ENCODE measurements around the gene RAB14.
A peak's percentile ranks its signal among the peaks of the same experiment; 100 is the strongest.

The RAB14 gene

DNA sequence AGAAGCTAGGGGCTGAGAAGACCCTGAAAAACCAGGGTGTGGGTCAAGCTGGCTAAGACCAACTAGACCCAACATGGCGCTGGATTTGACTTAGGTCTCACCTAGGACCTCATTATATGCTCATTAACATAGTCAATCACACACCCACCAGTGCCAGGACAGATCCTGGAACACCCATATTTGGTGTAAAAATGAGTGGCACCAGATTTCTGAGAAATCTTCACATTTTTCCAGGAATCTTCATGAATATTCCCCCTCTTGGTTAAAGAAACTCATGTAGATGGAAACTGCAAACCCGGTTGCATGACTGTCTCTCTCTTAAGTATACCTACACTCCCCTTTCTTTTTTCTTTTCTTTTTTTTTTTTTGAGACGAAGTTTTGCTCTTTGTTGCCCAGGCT lies 17.9 kb upstream of the RAB14 start:
- DNase-seq (ENCODE audit: low read depth in 3 of 3) = no peak

DNA sequence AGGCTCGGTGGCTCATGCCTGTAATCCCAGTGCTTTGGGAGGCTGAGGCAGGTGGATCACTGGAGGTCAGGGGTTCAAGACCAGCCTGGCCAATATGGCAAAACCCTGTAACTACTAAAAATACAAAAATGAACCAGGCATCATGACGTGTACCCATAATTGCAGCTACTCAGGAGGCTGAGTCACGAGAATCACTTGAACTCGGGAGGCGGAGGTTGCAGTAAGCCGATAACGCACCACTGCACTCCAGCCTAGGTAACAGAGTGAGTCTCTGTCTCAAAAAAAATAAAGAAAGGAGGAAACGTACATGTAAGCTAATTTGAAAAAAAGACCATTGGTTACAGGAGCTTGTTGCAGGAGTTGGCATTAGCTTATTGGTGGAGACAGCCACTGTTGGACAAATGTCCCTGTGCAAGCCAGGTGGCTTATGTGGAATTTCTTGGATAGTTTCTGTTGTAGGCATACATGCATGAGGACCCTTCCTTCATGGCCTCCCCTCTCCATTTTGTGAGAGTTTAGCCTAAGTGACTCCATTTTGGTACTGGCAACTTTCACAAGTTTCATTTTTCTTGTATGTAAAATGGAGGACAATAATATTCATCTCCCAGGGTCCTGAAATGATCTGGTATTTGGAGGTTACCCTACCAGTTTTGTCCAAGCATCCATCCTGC lies 16.8 kb upstream of the RAB14 start:
- no peak for DNase-seq (ENCODE audit: low read depth in 3 of 3)

DNA sequence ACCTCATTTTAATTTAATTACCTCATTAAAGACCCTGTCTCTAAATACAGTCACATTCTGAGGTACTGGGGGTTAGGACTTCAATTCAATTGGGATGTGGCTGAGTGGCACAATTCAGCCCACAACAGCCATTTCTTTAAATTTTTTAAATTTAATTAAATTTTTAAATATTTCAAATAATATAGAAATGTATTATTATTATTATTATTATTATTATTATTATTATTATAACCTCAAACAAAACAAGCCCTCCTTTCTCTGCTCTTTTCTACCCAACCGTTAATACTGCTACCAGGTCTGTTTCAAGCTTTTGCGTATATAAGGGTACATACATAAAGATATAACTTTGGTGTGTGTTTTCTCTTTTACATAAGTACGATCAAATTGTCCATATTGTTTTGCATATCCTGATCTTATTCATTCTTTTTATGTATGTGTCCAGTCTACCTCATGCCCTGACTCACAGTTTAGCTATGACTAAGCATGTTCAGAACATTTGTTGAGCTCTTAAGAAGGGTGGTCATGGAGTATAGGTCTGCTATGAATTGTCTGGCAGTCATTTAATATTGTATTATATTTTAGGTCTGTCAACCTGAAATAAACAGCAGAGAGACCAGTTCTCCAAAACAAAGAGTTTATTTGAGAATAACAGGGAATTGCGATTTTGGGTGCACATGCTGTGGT lies 16.1 kb upstream of the RAB14 start:
- DNase-seq (ENCODE audit: low read depth in 3 of 3) = no peak

DNA sequence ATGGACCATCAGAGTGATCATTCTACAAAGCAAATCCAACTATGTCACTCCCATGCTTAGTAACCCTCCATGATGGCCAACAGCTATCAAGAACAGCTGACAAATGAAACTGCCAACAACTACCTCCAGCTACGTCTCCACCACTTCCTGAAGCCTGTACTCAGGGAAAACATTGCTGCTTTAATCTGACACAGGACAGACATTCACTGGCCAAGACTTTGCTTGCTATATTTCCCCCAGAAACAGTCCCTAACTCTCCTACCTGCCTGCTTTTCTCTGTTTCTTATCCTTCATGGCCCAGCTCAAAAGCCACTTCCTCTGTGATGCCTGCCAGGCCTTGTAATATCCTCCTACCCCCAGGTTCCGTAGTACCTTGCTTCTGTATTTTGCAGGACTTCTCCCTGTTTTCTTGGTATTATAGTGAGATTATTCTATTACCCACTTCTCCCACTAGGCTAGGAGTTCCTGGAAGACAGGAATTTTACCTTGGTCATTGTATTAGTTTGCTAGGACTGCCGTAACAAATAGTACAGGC lies 14.7 kb upstream of the RAB14 start:
- DNase-seq (ENCODE audit: low read depth in 3 of 3) = no peak

DNA sequence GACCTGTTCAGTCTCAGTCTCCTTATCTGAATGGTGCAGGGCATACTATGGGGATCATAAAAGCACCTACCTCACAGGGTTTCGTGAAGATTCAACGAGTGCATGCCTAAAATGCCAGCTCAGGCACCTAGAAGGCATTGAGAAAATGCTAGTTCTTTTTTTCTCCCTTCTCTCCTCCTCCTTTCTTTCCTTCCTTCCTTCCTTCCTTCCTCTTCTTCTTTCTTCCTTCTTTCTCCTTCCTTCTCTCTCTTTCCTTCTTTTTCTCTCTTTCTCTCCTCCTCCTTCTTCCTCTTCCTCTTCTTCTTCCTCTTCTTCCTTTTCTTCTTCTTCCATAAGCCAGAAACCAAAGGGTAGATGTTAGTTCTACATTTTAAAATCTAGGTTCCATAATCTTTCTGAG lies 12.3 kb upstream of the RAB14 start:
- no peak for DNase-seq (ENCODE audit: low read depth in 3 of 3)

DNA sequence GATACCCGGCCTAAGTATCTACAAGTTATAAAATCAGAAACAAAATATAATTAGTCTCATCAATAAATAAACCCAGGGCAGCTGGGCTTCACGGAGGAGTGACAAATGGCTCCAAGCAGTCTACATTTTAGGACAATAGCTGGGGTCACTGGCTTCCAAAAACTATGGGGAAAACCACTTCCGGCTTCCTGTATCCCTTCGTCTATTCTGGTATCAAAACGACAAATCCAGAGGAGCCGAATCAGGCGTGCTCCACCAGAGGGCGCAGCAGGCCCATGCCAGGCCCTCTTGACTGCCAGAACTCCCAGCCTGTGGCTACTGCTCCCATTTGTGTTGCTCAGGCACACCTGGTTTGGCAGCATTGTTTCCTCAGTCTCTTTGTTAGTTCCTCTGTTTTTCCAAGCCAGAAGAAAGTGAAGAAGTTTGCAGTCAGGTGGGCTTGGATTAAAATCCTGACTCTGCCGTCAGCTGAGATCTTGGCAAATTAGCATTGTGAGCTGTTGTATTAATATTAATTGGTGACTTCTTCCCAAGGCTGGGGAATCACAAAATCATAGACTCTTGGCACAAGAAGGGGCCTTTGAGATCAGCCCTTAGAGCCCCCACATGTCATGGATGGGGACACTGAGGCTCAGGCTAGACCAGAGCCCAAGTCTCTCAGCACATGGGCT lies 11.6 kb upstream of the RAB14 start:
- DNase-seq (ENCODE audit: low read depth in 3 of 3) = peak; percentile 54 to 61 (median 60)

DNA sequence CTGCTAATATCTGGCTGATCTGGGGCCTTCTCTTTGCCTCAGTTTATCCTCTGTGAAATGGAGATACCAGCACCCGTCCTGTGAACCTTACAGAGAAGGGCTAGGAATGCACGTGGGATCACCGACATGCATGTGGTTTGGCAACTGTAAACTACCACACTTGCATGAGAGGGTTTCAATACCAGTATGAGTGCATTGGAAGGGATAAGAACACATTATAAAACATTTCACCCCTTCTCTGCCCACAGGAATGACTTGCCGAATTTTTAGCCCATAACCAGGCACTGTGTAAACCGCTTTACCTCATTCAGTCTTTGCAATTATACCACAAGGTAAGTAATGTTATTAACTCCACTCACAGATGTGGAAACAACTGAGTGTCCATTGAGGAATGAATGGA lies 8.9 kb upstream of the RAB14 start:
- DNase-seq (ENCODE audit: low read depth in 3 of 3) = no peak

DNA sequence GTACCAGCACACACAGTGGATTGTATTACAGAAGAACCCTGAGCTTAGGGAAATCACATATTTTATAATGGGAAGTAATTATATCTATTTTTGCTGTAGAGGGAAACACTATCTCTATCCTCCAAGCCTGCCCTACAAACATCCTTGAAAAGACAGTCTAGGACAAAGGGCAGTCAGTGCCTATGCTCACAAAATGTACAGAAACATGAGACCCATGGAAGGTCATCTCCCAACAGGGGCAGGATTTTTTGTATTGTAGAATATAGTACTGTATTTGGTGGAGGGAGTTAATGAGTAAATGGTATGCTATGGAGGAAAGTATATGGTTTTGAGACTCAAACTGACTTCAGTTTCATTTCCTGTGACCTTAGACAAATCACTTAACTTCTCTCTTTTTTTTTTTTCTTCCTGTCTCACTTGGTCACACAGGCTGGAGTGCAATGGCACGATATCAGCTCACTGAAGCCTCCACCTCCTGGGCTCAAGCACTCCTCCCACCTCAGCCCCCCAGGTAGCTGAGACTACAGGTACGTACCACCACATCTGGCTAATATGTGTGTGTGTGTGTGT lies 5.8 kb upstream of the RAB14 start:
- no peak for DNase-seq (ENCODE audit: low read depth in 3 of 3)

DNA sequence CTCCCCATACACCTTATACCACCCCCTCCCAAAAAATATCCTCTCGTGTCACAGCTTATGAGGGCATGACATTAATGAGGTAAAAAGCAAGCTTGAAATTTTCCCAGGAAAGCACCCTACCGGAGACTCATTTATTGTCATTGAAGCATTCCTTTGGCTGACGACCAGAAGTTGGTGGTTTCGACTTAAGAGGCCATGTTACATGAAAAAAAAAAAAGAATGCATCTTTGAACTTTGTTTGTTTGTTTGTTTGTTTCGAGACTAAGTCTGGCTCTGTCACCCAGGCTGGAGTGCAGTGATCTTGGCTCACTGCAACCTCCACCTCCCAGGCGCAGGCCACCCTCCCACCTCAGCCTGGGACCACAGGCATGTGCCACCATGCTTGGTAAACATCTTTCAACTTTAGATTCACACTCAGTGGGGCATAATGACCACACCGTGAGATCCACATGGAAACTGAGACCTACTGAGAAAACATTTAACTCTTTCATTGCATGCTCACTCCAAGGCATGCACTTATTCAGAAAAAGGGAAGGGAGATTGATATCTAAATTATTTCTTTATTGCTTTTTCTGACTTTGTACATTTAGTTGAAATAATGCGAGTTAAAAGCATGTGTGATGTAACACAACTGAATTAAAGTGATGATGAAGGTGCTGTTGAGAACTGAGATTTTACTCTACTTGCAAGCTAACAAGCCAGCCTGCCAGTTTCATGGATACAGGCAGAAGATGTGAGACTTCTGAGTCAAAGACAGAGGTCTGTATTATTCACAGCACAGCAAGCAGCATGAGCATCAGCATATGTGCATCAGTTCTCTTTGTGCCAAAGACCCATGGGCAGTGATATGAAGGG lies 5.1 kb upstream of the RAB14 start:
- DNase-seq (ENCODE audit: low read depth in 3 of 3) = no peak

DNA sequence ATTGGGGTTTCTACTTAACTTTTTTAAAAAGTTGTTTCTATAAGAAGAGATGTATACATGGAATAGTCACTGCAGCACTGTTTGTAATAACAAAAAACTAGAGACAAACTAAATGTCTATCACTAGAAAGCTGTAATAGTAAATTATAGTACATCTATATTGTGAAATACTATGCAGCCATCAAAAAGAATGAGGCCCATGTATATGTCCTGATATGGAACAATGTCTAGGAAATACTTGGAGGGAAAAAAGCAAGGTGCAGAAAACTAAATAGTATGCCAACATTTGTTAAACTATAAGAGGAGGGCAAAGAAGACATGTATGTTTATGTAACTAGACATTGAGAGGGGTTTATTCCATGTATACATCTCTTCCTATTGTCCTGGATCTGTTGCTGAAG lies 2.9 kb upstream of the RAB14 start:
- DNase-seq (ENCODE audit: low read depth in 3 of 3) = no peak

DNA sequence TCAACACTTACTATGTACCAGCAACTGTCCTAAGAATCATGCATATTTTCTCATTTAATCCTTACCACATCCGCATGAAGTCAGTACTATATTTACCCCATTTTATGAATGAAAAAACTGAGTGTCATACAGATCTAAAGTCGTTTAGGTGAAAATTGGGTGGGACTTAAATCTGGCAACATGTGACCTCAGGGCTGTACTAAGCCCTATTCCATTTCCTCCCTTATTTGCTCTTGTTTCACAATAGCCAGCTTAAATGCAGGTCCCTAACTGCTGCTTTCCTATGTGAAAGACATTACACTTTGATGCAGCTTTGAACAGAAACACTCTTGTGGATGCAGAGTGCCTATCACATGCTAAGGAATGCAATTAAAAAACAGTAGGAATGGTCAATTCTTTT lies 2.5 kb upstream of the RAB14 start:
- DNase-seq (ENCODE audit: low read depth in 3 of 3) = no peak

DNA sequence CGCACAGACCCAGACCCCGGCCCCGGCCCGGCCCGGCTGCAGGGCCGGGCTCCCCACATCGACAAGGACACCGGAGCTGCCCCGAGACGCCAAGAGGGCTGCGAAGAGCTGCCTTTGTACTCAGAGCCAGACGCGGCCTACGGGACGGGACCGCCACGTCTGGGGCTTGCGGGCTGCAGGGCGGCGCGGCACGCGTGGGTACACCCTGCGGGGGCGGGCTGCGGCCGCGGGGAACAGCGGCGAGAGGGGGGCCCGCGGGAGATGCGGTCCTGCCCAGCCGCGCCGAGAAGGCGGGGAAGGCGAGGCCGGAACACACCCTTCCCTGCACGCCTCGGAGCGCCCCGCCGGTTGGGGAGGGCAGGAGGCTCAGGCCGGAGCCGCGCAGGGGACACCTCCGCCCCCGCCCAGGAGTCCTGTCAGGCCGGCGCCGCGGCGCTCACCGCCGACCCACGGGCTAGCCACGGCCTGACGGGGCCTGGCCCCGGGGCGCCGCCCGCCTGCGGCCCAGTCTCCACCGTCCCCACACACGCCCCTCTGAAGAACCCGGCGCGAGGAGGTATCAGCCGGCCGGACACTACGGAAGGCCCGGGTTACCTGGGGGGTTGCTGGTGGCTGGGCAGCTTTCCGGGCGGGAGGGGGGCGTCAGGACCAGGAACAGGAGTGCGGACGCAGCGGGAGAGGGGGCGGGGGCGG lies 478 bp downstream of the RAB14 start:
- DNase-seq (ENCODE audit: low read depth in 3 of 3) = peak in 1 of 3 donors; percentile 4

DNA sequence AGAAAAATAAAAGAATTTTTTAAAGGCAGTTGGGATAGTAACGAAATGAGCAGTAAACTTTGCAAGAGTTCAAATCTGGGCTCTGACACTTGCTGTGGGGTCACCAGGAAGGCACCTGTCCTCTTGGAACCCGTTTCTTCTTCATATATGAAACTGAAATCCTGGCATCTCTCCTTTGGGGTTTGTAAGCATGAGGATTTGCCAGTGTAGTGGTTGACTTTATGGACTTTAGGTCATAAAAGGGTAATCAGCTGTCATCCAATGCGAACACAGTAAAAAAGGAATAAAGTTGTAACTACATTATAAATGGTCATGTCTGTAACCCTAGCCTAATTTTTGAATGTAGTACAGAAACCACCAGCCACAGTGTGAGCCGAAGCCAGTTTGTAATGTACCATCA lies 1.3 kb downstream of the RAB14 start:
- DNase-seq (ENCODE audit: low read depth in 3 of 3) = no peak

DNA sequence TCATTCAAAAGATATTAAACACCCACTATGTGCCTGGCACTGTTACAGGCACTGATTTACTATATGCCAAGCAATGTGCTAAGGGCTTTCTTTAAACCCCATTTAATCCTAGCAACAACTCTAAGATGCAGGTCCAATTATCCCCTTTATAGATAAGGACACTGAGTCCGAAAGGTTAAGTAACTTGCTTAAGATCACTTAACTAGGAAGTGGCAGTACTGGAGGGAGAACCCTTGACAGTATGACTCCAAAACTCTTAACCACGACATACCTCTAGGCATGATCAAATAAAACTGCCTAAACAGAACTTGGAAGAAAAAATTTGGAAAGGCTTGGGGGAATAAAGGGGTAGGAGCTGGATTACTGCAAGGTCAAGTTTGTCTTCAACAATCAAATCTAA lies 1.7 kb downstream of the RAB14 start:
- no peak for DNase-seq (ENCODE audit: low read depth in 3 of 3)

DNA sequence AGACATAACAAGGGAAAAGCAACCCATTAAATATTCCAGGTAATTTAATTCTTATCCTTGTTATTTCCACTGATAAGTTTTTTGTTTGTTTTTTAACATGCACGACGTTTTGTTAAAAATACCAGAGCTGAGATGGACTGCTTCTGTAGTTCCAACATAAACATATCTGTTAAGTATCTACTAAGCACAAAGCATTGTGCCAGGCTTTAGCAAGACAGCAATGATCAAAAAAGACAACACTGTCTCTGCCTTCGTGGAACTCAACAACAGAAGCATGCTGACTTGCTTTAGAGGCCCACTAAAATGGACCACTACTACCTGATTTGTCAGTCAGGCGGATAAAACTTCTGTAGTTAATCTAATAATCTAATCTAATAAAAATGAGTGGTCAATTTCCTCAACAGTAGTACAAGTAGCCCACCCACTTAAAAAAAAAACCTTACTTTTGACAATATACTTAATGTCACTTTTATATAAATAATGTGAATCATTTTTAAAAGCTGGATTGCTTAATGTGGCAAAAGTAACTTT lies 3.1 kb downstream of the RAB14 start:
- no peak for DNase-seq (ENCODE audit: low read depth in 3 of 3)

DNA sequence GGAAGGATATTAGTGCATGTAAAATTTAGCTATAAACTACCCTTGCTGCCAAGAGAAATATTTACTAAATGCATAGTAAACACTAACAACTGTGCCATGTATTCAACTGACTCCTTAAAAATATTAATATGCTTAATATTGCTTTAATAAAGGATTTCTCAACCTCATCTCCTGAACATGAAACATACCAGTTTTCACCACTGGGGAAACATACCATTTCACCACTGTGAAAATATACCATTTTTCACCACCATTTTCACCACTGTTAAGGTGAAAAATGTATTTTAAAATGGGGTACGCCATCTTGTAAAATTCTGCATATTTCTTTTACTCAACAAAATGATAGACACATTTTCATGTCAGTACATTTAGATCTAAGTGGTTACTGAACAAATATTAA lies 4.5 kb downstream of the RAB14 start:
- no peak for DNase-seq (ENCODE audit: low read depth in 3 of 3)

DNA sequence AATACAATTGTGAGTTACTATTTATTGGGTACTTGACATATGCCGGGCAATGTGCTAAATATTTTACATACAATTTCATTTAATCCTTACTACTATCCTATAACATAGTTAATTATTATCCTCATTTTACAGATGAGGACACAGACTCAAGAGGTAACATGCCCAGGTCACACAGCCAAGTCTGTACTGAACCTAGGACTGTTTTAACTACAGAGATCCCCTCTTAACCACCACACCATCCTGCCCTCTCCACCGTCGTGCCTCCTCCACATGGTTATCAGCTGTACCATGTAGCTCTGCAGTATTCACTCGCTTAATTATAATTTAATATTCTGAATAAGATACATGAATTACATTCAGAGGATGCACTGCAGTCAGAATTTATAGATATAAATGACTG lies 5.3 kb downstream of the RAB14 start:
- DNase-seq (ENCODE audit: low read depth in 3 of 3) = no peak

DNA sequence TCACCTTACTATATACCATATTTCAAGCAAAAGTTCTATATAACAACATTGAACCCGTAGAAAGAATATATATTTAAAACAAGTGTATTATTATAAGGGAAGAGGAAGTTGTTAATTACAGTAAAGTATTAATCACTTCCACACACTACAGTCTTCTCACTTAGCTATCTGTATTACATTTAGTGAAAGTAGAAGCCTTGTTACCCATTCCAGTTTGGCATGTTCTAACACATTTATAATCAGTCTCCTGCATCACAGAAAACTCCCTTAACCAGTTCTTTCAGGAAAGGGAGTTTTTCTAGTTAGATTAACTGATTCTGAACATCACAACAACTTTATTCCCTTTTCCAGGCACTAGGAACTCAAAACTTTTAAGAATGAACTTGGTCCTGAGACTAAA lies 6.9 kb downstream of the RAB14 start:
- no peak for DNase-seq (ENCODE audit: low read depth in 3 of 3)

DNA sequence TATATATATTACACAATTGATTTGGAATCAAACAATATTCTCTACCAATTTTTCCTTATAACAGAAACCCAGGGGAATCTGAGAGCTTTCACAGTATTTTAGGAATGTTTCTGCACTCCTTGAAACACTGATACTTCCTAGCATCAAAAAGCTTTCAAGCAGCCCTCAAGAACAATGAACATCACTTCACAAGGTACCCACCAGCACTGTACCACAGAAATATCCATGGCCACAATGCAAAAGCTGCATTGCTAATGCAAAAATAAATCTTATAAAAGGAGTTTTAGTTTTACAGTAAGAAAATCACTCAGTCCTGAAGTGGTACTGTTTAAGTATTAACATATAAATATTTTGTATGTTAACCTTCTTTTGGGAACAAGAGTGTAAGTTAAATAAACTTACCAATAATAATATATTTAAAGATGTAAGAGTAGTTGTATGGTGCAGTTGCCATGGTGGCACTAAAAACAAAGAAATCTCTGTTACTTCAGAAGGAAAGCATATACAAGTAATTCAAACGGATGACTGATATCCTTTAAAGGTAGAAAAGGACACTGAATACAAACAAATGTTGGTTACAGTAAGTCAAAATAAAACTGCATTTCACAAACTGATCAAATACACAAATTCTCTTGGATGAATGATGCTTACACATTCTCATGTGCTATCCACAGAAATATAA lies 8.6 kb downstream of the RAB14 start:
- no peak for DNase-seq (ENCODE audit: low read depth in 3 of 3)

DNA sequence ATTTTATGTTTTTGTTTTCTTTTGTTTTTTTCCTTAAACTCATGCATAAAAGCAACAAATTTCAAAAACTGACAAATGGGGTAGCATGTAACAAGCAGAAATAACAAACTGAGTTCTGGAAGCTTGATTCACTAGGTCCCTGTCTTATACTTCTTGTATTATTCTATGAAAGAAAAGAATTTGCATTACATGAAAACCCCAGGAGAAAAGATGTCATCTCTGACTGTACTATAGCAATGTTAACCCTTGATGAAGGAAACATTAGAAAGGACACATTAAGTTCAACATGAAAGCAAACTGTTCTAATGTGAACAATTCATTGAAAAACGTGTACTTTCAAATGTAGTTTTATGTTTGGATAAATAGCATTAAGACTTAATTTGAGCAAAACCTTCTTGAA lies 9.2 kb downstream of the RAB14 start:
- no peak for DNase-seq (ENCODE audit: low read depth in 3 of 3)

Measured in stimulated activated CD4-positive, alpha-beta T cell treated with anti-CD3 and anti-CD28 coated beads, TNF-alpha, amount 100 ng/mL, for 48 hours (primary cell).